WI38 (cell line): ENCODE measurements around the gene KRT5.
"Not testable (repeated sequence)": the region's sequence is repeated elsewhere in the genome, so short reads cannot be mapped to it uniquely, and the experiment has no call there.

Experiments
- H3K4me3 ChIP-seq: 2 replicates; pipeline ENCODE4 v1.5.1; 2011; ENCODE audit warnings: low read depth, mild to moderate bottlenecking, control low read depth, low read length
- TF ChIP-seq, protein P1 (sequence below): IDR thresholded peaks from 2 replicates; pipeline ENCODE4 v1.5.1; 2012; ENCODE audit warnings: low read depth, mild to moderate bottlenecking, control low read depth, low read length

KRT5 gene

DNA sequence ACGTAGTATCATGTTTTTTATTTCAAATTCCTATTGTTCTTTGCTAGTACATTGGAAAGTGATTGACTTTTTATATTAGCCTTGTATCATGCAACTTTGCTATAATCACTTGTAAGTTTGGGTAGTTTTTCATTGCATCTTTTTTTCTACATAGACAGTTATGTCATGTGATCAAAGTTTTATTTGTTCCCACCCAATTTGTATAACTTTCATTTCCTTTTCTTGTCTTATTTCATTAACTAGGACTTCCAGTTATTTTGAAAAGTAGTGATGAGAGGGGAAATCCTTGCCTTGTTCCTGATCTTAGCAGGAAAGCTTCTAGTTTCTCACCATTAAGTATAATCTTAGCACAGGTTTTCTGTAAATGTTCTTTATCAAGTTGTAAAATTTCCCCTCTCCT lies 17.3 kb downstream of the KRT5 start:
- no peak overlapping the region for H3K4me3 ChIP-seq
- TF ChIP-seq, protein P1, sequence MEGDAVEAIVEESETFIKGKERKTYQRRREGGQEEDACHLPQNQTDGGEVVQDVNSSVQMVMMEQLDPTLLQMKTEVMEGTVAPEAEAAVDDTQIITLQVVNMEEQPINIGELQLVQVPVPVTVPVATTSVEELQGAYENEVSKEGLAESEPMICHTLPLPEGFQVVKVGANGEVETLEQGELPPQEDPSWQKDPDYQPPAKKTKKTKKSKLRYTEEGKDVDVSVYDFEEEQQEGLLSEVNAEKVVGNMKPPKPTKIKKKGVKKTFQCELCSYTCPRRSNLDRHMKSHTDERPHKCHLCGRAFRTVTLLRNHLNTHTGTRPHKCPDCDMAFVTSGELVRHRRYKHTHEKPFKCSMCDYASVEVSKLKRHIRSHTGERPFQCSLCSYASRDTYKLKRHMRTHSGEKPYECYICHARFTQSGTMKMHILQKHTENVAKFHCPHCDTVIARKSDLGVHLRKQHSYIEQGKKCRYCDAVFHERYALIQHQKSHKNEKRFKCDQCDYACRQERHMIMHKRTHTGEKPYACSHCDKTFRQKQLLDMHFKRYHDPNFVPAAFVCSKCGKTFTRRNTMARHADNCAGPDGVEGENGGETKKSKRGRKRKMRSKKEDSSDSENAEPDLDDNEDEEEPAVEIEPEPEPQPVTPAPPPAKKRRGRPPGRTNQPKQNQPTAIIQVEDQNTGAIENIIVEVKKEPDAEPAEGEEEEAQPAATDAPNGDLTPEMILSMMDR, result no peak

GRCh38 chr12:52501490-52501889 lies 18.7 kb downstream of the KRT5 start:
- TF ChIP-seq, protein P1, result no peak
- H3K4me3 ChIP-seq, result no peak overlapping the region

- not testable (repeated sequence) for H3K4me3 ChIP-seq
These were observed 19.6 kb downstream of the KRT5 start for GRCh38 chr12:52500574-52500973.

- no peak overlapping the region for H3K4me3 ChIP-seq
- TF ChIP-seq, protein P1, result no peak
These were observed 20.2 kb downstream of the KRT5 start for GRCh38 chr12:52499806-52500560.

- TF ChIP-seq, protein P1, result no peak
- H3K4me3 ChIP-seq, result no peak overlapping the region
These were observed 21.2 kb downstream of the KRT5 start for GRCh38 chr12:52498946-52499345.

DNA sequence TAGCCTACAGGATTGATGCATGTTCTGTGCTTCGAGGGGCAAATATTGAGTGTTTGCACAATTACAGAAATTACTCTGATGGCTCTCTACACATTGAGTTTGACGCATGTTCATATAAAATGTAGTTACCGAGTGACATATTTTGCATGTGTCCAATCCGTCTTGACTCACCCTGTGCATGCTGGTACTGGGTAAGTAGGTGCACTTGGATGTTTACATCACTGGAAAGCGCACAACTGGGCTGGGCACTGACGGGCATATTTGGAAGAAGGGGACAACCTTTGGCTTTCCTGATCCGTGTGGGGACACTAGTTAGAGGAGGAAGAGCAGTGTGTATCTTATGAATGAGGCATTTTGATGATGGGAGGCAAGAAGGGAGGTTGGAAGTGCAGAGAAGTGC lies 22.2 kb downstream of the KRT5 start:
- TF ChIP-seq, protein P1, result no peak
- H3K4me3 ChIP-seq, result no peak overlapping the region

- H3K4me3 ChIP-seq, result no peak overlapping the region
- TF ChIP-seq, protein P1, result no peak
These were observed 23.6 kb downstream of the KRT5 start for GRCh38 chr12:52496590-52497071.

DNA sequence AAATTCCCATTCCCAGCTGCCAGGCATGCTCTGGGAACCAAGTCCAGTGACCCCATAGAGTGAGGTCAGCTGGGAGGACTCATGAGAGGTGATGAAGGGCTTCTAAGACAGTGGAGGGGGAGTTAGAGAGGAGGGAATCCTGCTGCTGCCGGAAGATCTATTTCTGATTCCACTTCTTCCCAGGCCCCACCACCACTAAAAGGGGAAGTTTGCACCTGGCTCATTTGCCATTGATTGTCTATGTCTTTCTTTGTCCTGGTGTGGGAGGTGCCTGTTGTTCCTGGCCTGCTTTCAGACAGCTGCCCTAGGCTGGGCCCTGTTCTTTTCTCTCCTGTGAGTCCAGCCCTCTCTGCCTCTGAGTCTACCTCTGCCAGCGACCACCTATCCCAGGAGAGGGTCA lies 24.1 kb downstream of the KRT5 start:
- no peak overlapping the region for H3K4me3 ChIP-seq
- TF ChIP-seq, protein P1, result no peak
